Keratinocyte (primary cell): ENCODE results near the gene SHCBP1.

ENCODE experiments used
- EZH2 ChIP-seq: IDR thresholded peaks from one replicate; pipeline ENCODE4 v1.6.1; 2012; ENCODE audit warnings: inconsistent platforms, mild to moderate bottlenecking, low read length, moderate library complexity
- TF ChIP-seq, protein P1 (sequence below), 3 experiments: IDR thresholded peaks in 1 of 3; conservative IDR thresholded peaks in 1 of 3; optimal IDR thresholded peaks in 1 of 3; 2 replicates in 2 of 3; 3 replicates in 1 of 3; pipeline versions ENCODE3 to v1.5.1; 2011; ENCODE audit warnings: low read length in 3 of 3, mild to moderate bottlenecking in 3 of 3, moderate library complexity in 2 of 3, control low read depth in 1 of 3, inconsistent platforms in 1 of 3; ENCODE audit not compliant: insufficient read depth in 2 of 3; ENCODE audit errors: extremely low read depth in 1 of 3

DNA sequence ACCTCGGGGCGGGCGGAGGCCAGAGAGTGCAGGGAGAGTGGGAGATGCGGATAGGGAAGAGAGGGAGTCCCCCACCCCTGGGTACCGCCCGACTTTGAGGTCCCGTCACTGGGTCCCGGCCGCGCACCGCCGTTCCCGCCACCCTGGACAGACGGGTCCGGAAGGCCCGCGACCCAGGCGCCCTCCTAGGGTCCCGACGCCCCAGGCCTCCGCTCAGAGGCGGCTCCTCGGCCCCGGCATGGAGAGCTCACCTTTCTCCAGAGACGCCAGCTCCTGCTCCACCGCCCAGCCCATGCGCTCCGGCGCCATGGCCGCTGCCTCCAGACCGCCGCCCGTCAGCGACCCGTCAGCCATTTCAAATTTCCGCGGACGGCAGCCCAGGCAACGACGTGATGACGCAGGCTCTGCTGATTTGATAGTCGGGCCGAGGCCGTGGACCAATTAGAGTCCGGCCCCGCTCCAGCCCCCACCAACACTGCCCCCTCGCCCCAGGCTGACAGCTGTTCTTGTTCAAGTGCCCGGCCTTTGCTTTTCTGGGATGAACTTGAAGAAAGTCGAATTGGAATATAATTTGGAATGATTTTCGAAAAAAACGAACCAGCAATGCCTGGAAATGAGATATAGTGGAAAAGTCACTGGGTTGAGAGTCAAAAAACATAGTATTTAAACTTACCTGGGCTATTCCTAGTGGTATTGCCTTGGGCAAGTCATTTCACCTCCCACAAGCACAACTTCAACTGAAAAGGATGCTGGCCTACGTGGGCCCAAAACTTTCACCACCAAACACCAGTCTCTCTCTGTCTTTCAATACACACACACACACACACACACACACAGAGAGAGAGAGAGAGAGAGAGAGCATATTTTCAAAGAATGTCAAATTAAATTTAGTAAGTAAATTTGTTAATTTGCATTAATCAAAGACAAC is at the start of gene SHCBP1:
- TF ChIP-seq, protein P1, sequence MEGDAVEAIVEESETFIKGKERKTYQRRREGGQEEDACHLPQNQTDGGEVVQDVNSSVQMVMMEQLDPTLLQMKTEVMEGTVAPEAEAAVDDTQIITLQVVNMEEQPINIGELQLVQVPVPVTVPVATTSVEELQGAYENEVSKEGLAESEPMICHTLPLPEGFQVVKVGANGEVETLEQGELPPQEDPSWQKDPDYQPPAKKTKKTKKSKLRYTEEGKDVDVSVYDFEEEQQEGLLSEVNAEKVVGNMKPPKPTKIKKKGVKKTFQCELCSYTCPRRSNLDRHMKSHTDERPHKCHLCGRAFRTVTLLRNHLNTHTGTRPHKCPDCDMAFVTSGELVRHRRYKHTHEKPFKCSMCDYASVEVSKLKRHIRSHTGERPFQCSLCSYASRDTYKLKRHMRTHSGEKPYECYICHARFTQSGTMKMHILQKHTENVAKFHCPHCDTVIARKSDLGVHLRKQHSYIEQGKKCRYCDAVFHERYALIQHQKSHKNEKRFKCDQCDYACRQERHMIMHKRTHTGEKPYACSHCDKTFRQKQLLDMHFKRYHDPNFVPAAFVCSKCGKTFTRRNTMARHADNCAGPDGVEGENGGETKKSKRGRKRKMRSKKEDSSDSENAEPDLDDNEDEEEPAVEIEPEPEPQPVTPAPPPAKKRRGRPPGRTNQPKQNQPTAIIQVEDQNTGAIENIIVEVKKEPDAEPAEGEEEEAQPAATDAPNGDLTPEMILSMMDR (optimal IDR thresholded peaks at IDR 0.05 in 1 of 3, IDR thresholded peaks at IDR 0.05 in 1 of 3, conservative IDR thresholded peaks at IDR 0.05 in 1 of 3; ENCODE audit: extremely low read depth in 1 of 3, insufficient read depth in 2 of 3, low read length in 3 of 3), result peak in 1 of 3 experiments; percentile 1
- TF ChIP-seq EZH2, result no peak
